Karpas-422 (cell line): ENCODE measurements around the gene TCF20. TPM values are rescaled to one million over a fixed set of nuclear protein-coding genes. Genes with fewer than 3 reads are reported as not detected.

Experiments used
- DNase-seq: peaks from one replicate; pipeline ENCODE4 v3.0.0-alpha.2; 2015
- H2AFZ ChIP-seq: fragments of 200-600 bp; sonication (generic); 2 replicates; pipeline ENCODE4 v1.6.1; 2014; ENCODE audit warnings: antibody characterized with exemption, low read length, mixed read lengths
- H3K27ac ChIP-seq: fragments of 200-600 bp; sonication (generic); 2 replicates; pipeline ENCODE4 v1.5.1; 2014; ENCODE audit warnings: mild to moderate bottlenecking, low read length, moderate library complexity
- H3K27me3 ChIP-seq: fragments of 200-600 bp; sonication (generic); 2 replicates; pipeline ENCODE4 v1.6.1; 2014; ENCODE audit warnings: low read length, mixed read lengths
- H3K36me3 ChIP-seq: fragments of 200-600 bp; sonication (generic); 2 replicates; pipeline ENCODE4 v1.6.1; 2014; ENCODE audit warnings: low read length, mixed read lengths; ENCODE audit not compliant: insufficient read depth
- H3K4me1 ChIP-seq: fragments of 200-600 bp; sonication (generic); 2 replicates; pipeline ENCODE4 v1.6.1; 2014; ENCODE audit warnings: mild to moderate bottlenecking, low read length, mixed read lengths
- H3K4me2 ChIP-seq: fragments of 200-600 bp; sonication (generic); 2 replicates; pipeline ENCODE4 v1.6.1; 2014; ENCODE audit warnings: low read length, low read depth, mild to moderate bottlenecking; ENCODE audit not compliant: poor library complexity, severe bottlenecking
- H3K4me3 ChIP-seq: fragments of 200-600 bp; sonication (generic); 2 replicates; pipeline ENCODE4 v1.5.1; 2014; ENCODE audit warnings: mild to moderate bottlenecking, antibody characterized with exemption, low read length, mixed read lengths
- H3K79me2 ChIP-seq: fragments of 200-600 bp; sonication (generic); 2 replicates; pipeline ENCODE4 v1.6.1; 2014; ENCODE audit warnings: mild to moderate bottlenecking, low read length, mixed read lengths
- H3K9ac ChIP-seq: fragments of 200-600 bp; sonication (generic); 2 replicates; pipeline ENCODE4 v1.6.0; 2014; ENCODE audit warnings: low read length
- H3K9me2 ChIP-seq: fragments of 200-600 bp; sonication (generic), shearing (Covaris generic); replicated peaks from 2 replicates; pipeline ENCODE4 v1.6.0; 2014; ENCODE audit warnings: mild to moderate bottlenecking, low read length, moderate library complexity; ENCODE audit not compliant: insufficient read depth
- H3K9me3 ChIP-seq: fragments of 300-700, 200-600 bp; sonication (generic); 2 replicates; pipeline ENCODE4 v1.6.1; 2014; ENCODE audit warnings: low read length, mixed read lengths
- H4K20me1 ChIP-seq: fragments of 200-600 bp; sonication (generic); 2 replicates; pipeline ENCODE4 v1.6.1; 2014; ENCODE audit warnings: mild to moderate bottlenecking, antibody characterized with exemption, low read length, low read depth; ENCODE audit not compliant: insufficient read depth
- total RNA-seq: library from RNA; depleted of rRNA; stranded (reverse); fragments of >200 nt; shearing (Covaris generic); gene quantifications from 2 replicates; pipeline ENCODE4 v1.2.3, GENCODE V29; 2014; ENCODE audit warnings: low replicate concordance

Gene TCF20
- total RNA-seq, 1 experiment from 2014 or later: 38.1 TPM

GRCh38 chr22:42313804-42314581 lies 43.5 kb upstream of the TCF20 start:
- Histone ChIP-seq H4K20me1 (peaks cover 3% of the 10 kb centered on the region; the same call in 1 of the 2 replicates), H3K9ac (no peak overlapping the region), H3K79me2 (no peaks in the 10 kb centered on the region), H3K27me3 (no peaks in the 10 kb centered on the region), H3K27ac (no peak overlapping the region), H3K4me2 (no peak overlapping the region), H3K9me2 (no peaks in the 10 kb centered on the region), H3K4me1 (peaks cover 52% of the 10 kb centered on the region), H3K4me3 (no peak overlapping the region), H2AFZ (no peak overlapping the region), H3K9me3 (no peaks in the 10 kb centered on the region), H3K36me3 (no peaks in the 10 kb centered on the region)
- DNase-seq: peak; percentile 89

GRCh38 chr22:42313204-42313603 lies 42.8 kb upstream of the TCF20 start:
- Histone ChIP-seq H3K4me2 (no peak overlapping the region), H4K20me1 (no peaks in the 10 kb centered on the region; the same call in 1 of the 2 replicates), H3K36me3 (no peaks in the 10 kb centered on the region), H3K9me3 (no peaks in the 10 kb centered on the region), H3K4me3 (no peak overlapping the region), H3K4me1 (peaks cover 60% of the 10 kb centered on the region), H3K27ac (no peak overlapping the region), H3K9me2 (no peaks in the 10 kb centered on the region), H3K27me3 (no peaks in the 10 kb centered on the region), H2AFZ (no peak overlapping the region), H3K9ac (no peak overlapping the region), H3K79me2 (no peaks in the 10 kb centered on the region)
- DNase-seq: no peak

- Histone ChIP-seq H4K20me1 (no peaks in the 10 kb centered on the region; the same call in 1 of the 2 replicates), H3K4me1 (peaks cover 40% of the 10 kb centered on the region), H2AFZ (no peak overlapping the region), H3K27ac (no peak overlapping the region), H3K27me3 (no peaks in the 10 kb centered on the region), H3K9ac (no peak overlapping the region), H3K9me3 (no peaks in the 10 kb centered on the region), H3K9me2 (no peaks in the 10 kb centered on the region), H3K79me2 (no peaks in the 10 kb centered on the region), H3K4me3 (no peak overlapping the region), H3K36me3 (no peaks in the 10 kb centered on the region), H3K4me2 (no peak overlapping the region)
- DNase-seq: no peak
Measured at GRCh38 chr22:42310291-42311015, 40.0 kb upstream of the TCF20 start.

- Histone ChIP-seq H3K27ac (no peak overlapping the region), H4K20me1 (no peaks in the 10 kb centered on the region; the same call in 1 of the 2 replicates), H3K4me3 (no peak overlapping the region), H3K9me2 (no peaks in the 10 kb centered on the region), H2AFZ (no peak overlapping the region), H3K36me3 (no peaks in the 10 kb centered on the region), H3K79me2 (no peaks in the 10 kb centered on the region), H3K4me1 (peaks cover 44% of the 10 kb centered on the region), H3K9me3 (no peaks in the 10 kb centered on the region), H3K9ac (no peak overlapping the region), H3K4me2 (no peak overlapping the region), H3K27me3 (no peaks in the 10 kb centered on the region)
- no peak for DNase-seq
Measured at GRCh38 chr22:42309865-42310264, 39.4 kb upstream of the TCF20 start.

GRCh38 chr22:42308892-42309468 lies 38.5 kb upstream of the TCF20 start:
- DNase-seq: peak; percentile 61
- H3K27ac ChIP-seq: no peak overlapping the region
- no peaks in the 10 kb centered on the region for H3K27me3 ChIP-seq
- H3K9ac ChIP-seq: peak overlapping the region; percentile 31; the same call in 1 of the 2 replicates
- no peaks in the 10 kb centered on the region for H3K36me3 ChIP-seq
- no peak overlapping the region; the same call in 1 of the 2 replicates for H3K4me3 ChIP-seq
- H3K4me1 ChIP-seq: peaks cover 44% of the 10 kb centered on the region
- no peak overlapping the region; the same call in 1 of the 2 replicates for H2AFZ ChIP-seq
- H3K4me2 ChIP-seq: peak overlapping the region; percentile 2
- no peaks in the 10 kb centered on the region for H3K9me3 ChIP-seq
- no peaks in the 10 kb centered on the region for H3K79me2 ChIP-seq
- no peaks in the 10 kb centered on the region for H4K20me1 ChIP-seq
- no peaks in the 10 kb centered on the region for H3K9me2 ChIP-seq

GRCh38 chr22:42307806-42308563 lies 37.5 kb upstream of the TCF20 start:
- Histone ChIP-seq H3K9me3 (no peaks in the 10 kb centered on the region), H3K36me3 (no peaks in the 10 kb centered on the region), H3K9me2 (no peaks in the 10 kb centered on the region), H3K4me1 (peaks cover 42% of the 10 kb centered on the region), H3K27me3 (no peaks in the 10 kb centered on the region), H3K79me2 (no peaks in the 10 kb centered on the region), H3K27ac (no peak overlapping the region), H4K20me1 (no peaks in the 10 kb centered on the region), H3K4me3 (no peak overlapping the region), H3K9ac (0 out of 2 replicates have a peak overlapping the region, but pooled peaks have one; percentile 31), H2AFZ (no peak overlapping the region), H3K4me2 (peak overlapping the region; percentile 2)
- DNase-seq: no peak

GRCh38 chr22:42306010-42306409 lies 35.6 kb upstream of the TCF20 start:
- Histone ChIP-seq H4K20me1 (no peaks in the 10 kb centered on the region), H2AFZ (no peak overlapping the region), H3K79me2 (no peaks in the 10 kb centered on the region), H3K9ac (no peak overlapping the region), H3K4me1 (peaks cover 50% of the 10 kb centered on the region), H3K27ac (no peak overlapping the region), H3K36me3 (no peaks in the 10 kb centered on the region), H3K4me2 (no peak overlapping the region), H3K27me3 (no peaks in the 10 kb centered on the region), H3K4me3 (no peak overlapping the region), H3K9me2 (no peaks in the 10 kb centered on the region), H3K9me3 (no peaks in the 10 kb centered on the region)
- DNase-seq: no peak
